ENCODE results near the gene NCEH1. TPM values are rescaled to one million over a fixed set of nuclear protein-coding genes. Genes with fewer than 3 reads are reported as not detected.
"Not testable (repeated sequence)": the region's sequence is repeated elsewhere in the genome, so short reads cannot be mapped to it uniquely, and the experiment has no call there.

Gene NCEH1, protein sequence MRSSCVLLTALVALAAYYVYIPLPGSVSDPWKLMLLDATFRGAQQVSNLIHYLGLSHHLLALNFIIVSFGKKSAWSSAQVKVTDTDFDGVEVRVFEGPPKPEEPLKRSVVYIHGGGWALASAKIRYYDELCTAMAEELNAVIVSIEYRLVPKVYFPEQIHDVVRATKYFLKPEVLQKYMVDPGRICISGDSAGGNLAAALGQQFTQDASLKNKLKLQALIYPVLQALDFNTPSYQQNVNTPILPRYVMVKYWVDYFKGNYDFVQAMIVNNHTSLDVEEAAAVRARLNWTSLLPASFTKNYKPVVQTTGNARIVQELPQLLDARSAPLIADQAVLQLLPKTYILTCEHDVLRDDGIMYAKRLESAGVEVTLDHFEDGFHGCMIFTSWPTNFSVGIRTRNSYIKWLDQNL
- 1.6 to 1.8 TPM (median 1.8 TPM) in 3 replicates for total RNA-seq

DNA sequence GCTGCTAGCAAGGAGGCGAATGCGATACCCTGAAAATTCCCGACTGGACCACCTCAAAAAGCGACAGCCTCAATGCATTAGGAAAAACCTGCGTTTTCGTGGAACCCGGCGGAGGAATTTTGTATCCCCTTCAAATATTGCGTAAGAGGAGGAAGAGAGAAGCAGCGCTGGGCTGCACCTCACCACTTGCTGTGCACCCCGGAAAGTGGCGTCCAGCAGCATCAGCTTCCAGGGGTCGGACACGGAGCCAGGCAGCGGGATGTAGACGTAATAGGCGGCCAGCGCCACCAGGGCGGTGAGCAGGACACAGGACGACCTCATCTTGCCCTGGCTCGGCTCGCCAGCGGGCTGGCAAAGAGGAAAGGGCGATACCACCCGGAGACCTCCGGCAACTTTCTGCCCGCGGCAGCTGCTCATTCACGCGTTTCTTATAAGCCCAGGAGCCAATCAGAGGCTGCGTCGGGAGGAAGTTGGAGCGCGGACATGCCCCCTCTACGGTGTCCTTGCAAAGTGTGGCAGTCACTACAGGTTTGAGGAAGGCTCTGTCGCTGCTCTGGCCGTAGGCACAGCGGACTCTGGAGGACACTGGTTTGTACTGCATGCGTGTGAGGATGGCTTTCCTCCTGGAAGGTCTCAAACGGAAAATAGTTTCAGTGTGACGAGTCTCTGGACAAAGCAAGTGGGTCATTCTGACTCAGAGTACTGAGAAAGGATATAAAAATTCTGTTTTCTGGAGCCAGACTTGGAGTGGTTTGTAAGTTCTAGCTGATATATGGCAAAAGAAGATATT, at the start of gene NCEH1:
NCEH1 (minus strand) TSS at position 404 of the 790 bp plus-strand sequence; CDS start at position 321, 83 bp downstream.
- Mint-ChIP-seq H3K27ac (peak within 1 kb of the TSS; percentile 75), H3K4me1 (peaks cover 17% of the 10 kb centered on the region), H3K9me3 (no peaks in the 10 kb centered on the region), H3K27me3 (ENCODE audit: low read depth) (peaks cover 4% of the 10 kb centered on the region), H3K36me3 (no peaks in the 10 kb centered on the region), H3K4me3 (peak within 1 kb of the TSS; percentile 93)
- TF ChIP-seq, protein P1, sequence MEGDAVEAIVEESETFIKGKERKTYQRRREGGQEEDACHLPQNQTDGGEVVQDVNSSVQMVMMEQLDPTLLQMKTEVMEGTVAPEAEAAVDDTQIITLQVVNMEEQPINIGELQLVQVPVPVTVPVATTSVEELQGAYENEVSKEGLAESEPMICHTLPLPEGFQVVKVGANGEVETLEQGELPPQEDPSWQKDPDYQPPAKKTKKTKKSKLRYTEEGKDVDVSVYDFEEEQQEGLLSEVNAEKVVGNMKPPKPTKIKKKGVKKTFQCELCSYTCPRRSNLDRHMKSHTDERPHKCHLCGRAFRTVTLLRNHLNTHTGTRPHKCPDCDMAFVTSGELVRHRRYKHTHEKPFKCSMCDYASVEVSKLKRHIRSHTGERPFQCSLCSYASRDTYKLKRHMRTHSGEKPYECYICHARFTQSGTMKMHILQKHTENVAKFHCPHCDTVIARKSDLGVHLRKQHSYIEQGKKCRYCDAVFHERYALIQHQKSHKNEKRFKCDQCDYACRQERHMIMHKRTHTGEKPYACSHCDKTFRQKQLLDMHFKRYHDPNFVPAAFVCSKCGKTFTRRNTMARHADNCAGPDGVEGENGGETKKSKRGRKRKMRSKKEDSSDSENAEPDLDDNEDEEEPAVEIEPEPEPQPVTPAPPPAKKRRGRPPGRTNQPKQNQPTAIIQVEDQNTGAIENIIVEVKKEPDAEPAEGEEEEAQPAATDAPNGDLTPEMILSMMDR (IDR thresholded peaks at IDR 0.05; ENCODE audit: unreplicated experiment) = peak; percentile 45
- DNase-seq (ENCODE audit: low spot score in 2 of 2, unreplicated experiment in 2 of 2) = peak; percentile 31 to 77

DNA sequence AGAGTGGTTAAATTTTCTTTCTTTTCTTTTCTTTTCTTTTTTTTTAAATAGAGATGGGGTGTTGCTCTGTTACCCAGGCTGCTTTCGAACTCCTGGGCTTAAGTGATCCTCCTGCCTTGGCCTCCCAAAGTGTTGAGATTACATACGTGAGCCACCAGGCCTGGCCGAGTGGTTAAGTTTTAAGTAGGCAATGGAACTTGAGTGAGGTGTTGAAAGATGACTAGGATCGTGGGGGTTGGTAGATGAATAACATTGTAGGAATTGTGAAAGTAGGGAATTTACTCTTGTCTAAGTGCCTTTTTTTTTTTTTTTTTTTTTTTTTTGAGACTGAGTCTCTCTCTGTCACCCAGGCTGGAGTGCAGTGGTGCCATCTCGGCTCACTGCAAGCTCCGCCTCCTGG, 49.5 kb upstream of the NCEH1 start:
- not testable (repeated sequence) for DNase-seq (ENCODE audit: low spot score in 2 of 2, unreplicated experiment in 2 of 2); H3K4me3 Mint-ChIP-seq; H3K27ac Mint-ChIP-seq; H3K27me3 Mint-ChIP-seq (ENCODE audit: low read depth); H3K4me1 Mint-ChIP-seq; H3K9me3 Mint-ChIP-seq
- peaks cover 29% of the 10 kb centered on the region for H3K36me3 Mint-ChIP-seq

DNA sequence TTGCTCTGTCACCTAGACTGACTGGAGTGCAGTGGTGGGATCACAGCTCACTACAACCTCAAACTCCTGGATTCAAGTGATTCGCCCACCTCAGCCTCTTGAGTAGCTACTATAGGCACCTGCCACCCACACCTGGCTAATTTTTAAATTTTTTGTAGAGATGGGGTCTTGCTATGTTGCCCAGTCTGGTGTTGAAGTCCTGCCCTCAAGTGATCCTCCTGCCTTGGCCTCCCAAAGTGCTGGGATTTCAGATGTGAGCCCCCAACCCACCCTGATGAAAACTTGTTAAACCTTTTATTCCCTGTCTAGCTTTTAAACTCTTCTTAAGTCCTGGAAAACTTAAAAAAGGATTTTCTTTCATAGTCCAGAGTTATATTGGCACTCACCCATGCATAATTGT, 42.3 kb upstream of the NCEH1 start:
- H3K27ac Mint-ChIP-seq = no peak overlapping the region
- H3K9me3 Mint-ChIP-seq = no peaks in the 10 kb centered on the region
- peaks cover 13% of the 10 kb centered on the region for H3K4me1 Mint-ChIP-seq
- peaks cover 4% of the 10 kb centered on the region for H3K36me3 Mint-ChIP-seq
- TF ChIP-seq, protein P1 (IDR thresholded peaks at IDR 0.05; ENCODE audit: unreplicated experiment) = no peak
- H3K4me3 Mint-ChIP-seq = no peak overlapping the region
- no peak for DNase-seq (ENCODE audit: low spot score in 2 of 2, unreplicated experiment in 2 of 2)
- H3K27me3 Mint-ChIP-seq (ENCODE audit: low read depth) = no peaks in the 10 kb centered on the region

DNA sequence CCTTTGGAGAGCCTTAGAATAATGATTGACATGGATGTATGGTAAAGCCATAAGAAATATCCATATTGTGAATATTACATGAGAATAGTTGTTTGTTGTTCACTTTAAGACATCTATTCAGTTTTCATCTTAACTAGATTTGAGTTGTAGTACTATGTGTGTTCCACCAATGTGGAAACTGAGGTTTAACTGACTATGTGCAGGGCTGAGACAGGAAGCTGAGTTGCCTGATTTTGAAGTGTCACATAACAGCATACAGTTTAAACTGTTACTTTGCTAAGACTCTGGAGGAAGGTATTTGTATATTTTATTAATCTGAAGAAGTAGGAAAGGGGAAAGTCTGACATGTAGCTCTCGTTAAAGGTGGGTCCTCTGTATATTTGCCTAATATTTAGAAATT, 41.8 kb upstream of the NCEH1 start:
- Mint-ChIP-seq H3K9me3 (no peaks in the 10 kb centered on the region), H3K27ac (no peak overlapping the region), H3K36me3 (peaks cover 4% of the 10 kb centered on the region), H3K4me3 (peak overlapping the region; percentile 98), H3K27me3 (ENCODE audit: low read depth) (no peaks in the 10 kb centered on the region), H3K4me1 (peaks cover 13% of the 10 kb centered on the region)
- TF ChIP-seq, protein P1 (IDR thresholded peaks at IDR 0.05; ENCODE audit: unreplicated experiment) = no peak
- no peak for DNase-seq (ENCODE audit: low spot score in 2 of 2, unreplicated experiment in 2 of 2)

DNA sequence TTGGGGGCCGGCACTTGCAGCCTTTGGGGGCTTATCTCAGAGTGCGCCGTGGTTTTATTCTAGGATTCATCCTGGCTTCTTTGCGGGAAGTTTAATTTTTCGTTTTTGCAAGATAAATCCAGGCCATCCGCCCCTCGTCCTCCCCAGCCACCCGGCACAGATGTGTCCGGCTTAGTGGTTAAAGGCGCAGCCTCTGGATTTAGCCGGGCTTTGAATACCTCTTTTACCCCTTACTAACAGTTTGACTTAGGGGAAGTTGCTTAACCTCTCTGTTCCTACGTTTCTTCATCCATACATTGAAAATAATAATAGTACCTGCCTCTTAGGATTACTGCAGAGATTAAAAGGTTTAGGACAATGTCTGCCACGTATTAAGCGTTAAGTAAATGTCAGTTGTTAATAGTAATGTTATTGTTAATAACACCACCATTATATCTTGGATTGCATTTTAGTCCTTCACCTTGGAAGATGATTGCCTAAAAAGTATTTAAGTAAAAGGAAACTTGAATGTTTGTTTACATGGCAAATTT, 40.4 kb upstream of the NCEH1 start:
- Mint-ChIP-seq H3K4me1 (peaks cover 13% of the 10 kb centered on the region), H3K4me3 (peak overlapping the region; percentile 98), H3K27me3 (ENCODE audit: low read depth) (no peaks in the 10 kb centered on the region), H3K36me3 (no peaks in the 10 kb centered on the region), H3K27ac (peak overlapping the region; percentile 99), H3K9me3 (no peaks in the 10 kb centered on the region)
- TF ChIP-seq, protein P1 (IDR thresholded peaks at IDR 0.05; ENCODE audit: unreplicated experiment) = no peak
- no peak for DNase-seq (ENCODE audit: low spot score in 2 of 2, unreplicated experiment in 2 of 2)
